Activated B cell treated with CpG ODN at 0.5 μM for 24 hours (primary cell): ENCODE measurements around the gene LYZL1. TPM values are rescaled to one million over a fixed set of nuclear protein-coding genes. Genes with fewer than 3 reads are reported as not detected.
"Not testable (repeated sequence)": the region's sequence is repeated elsewhere in the genome, so short reads cannot be mapped to it uniquely, and the experiment has no call there.

Experiments used
- ATAC-seq: fragments of 200-7000 bp; cut with Tn5 transposase; one replicate; pipeline ENCODE4 v1.10.0; 2021; ENCODE audit warnings: low read depth, mild to moderate bottlenecking, moderate library complexity
- CTCF ChIA-PET: fragments of 350-600 bp; sonication (Branson Sonifier 250); formaldehyde crosslinking; loops from one replicate; lab custom pipeline; 2021; ENCODE audit warnings: antibody characterized with exemption; lab: Charles Lee
- POLR2A ChIA-PET: fragments of 350-600 bp; sonication (Branson Sonifier 250); formaldehyde crosslinking; loops from one replicate; lab custom pipeline; 2021; ENCODE audit warnings: antibody characterized with exemption; lab: Charles Lee
- DNase-seq: peaks from one replicate; pipeline ENCODE4 v3.0.0; 2022
- H3K27ac Mint-ChIP-seq: one replicate; pipeline ENCODE4 v1.8.0; 2020; ENCODE audit warnings: mixed read lengths
- H3K27me3 Mint-ChIP-seq: one replicate; pipeline ENCODE4 v1.8.0; 2021; ENCODE audit warnings: mixed read lengths
- H3K36me3 Mint-ChIP-seq: one replicate; pipeline ENCODE4 v1.8.0; 2021; ENCODE audit warnings: low read depth, mixed read lengths
- H3K4me1 Mint-ChIP-seq: one replicate; pipeline ENCODE4 v1.8.0; 2021; ENCODE audit warnings: mixed read lengths
- H3K4me3 Mint-ChIP-seq: one replicate; pipeline ENCODE4 v1.8.0; 2020; ENCODE audit warnings: mild to moderate bottlenecking, mixed read lengths
- H3K9me3 Mint-ChIP-seq: one replicate; pipeline ENCODE4 v1.8.0; 2020; ENCODE audit warnings: mixed read lengths
- CTCF ChIP-seq: fragments of 200-600 bp; IDR thresholded peaks from one replicate; pipeline ENCODE4 v1.8.0; 2022; ENCODE audit warnings: antibody characterized with exemption, mild to moderate bottlenecking
- intact Hi-C: fragments of 100-400 bp; cut with micrococcal nuclease; formaldehyde crosslinking; loops from one replicate; pipeline ENCODE4 v1.15.1; 2024
- total RNA-seq: library from RNA; stranded (reverse); gene quantifications from 2 replicates; pipeline ENCODE4 v1.2.3, GENCODE V29; 2022

Gene LYZL1
- total RNA-seq, 1 donor from 2014 or later = not detected

DNA sequence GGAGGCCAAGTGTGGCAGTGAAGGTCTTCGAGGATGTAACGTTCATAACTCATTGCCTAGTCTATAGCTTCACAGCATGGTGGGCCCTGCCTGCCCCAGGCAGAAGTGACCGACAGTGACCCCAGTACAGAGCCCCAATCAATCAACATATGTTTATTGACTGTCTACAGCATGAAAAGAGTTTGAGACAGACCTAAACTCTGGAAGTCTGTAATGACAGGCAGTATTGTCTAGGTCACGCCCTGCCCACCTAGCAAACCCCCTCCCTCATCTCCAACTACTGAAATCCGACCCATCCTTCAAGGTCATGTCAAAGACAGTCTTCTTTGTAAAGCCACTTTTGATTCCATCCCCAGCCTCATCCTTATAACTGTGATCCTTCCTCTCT, 43.9 kb downstream of the LYZL1 start:
- H3K9me3 Mint-ChIP-seq = peaks cover 5% of the 10 kb centered on the region
- ATAC-seq (no peak), DNase-seq (no peak)
- H3K27ac Mint-ChIP-seq = no peak overlapping the region
- H3K4me3 Mint-ChIP-seq = no peak overlapping the region
- intact Hi-C loops = no loop called here
- no peak for TF ChIP-seq CTCF
- H3K36me3 Mint-ChIP-seq = no peaks in the 10 kb centered on the region
- CTCF ChIA-PET = no interaction called here
- H3K4me1 Mint-ChIP-seq = no peaks in the 10 kb centered on the region
- H3K27me3 Mint-ChIP-seq = no peaks in the 10 kb centered on the region
- POLR2A ChIA-PET = no interaction called here

DNA sequence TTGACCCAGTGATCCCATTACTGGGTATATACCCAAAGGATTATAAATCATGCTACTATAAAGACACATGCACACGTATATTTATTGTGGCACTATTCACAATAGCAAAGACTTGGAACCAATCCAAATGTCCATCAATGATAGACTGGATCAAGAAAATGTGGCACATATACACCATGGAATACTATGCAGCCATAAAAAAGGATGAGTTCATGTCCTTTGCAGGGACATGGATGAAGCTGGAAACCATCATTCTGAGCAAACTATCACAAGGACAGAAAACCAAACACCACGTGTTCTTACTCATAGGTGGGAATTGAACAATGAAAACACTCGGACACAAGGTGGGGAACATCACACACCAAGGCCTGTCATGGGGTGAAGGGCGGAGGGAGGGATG, 48.7 kb downstream of the LYZL1 start:
- H3K27me3 Mint-ChIP-seq, intact Hi-C loops, CTCF ChIA-PET, H3K36me3 Mint-ChIP-seq, POLR2A ChIA-PET, H3K4me3 Mint-ChIP-seq, H3K9me3 Mint-ChIP-seq, H3K27ac Mint-ChIP-seq, ATAC-seq, DNase-seq, H3K4me1 Mint-ChIP-seq: not testable (repeated sequence)

- intact Hi-C loops = no loop called here
- peaks cover 5% of the 10 kb centered on the region for H3K9me3 Mint-ChIP-seq
- no peak for ATAC-seq
- H3K4me1 Mint-ChIP-seq = no peaks in the 10 kb centered on the region
- H3K36me3 Mint-ChIP-seq = no peaks in the 10 kb centered on the region
- DNase-seq = no peak
- no peak overlapping the region for H3K27ac Mint-ChIP-seq
- no peaks in the 10 kb centered on the region for H3K27me3 Mint-ChIP-seq
- no peak overlapping the region for H3K4me3 Mint-ChIP-seq
- POLR2A ChIA-PET = no interaction called here
- CTCF ChIA-PET = no interaction called here
- TF ChIP-seq CTCF = no peak
These were observed 54.8 kb downstream of the LYZL1 start for GRCh38 chr10:29343607-29344038.

DNA sequence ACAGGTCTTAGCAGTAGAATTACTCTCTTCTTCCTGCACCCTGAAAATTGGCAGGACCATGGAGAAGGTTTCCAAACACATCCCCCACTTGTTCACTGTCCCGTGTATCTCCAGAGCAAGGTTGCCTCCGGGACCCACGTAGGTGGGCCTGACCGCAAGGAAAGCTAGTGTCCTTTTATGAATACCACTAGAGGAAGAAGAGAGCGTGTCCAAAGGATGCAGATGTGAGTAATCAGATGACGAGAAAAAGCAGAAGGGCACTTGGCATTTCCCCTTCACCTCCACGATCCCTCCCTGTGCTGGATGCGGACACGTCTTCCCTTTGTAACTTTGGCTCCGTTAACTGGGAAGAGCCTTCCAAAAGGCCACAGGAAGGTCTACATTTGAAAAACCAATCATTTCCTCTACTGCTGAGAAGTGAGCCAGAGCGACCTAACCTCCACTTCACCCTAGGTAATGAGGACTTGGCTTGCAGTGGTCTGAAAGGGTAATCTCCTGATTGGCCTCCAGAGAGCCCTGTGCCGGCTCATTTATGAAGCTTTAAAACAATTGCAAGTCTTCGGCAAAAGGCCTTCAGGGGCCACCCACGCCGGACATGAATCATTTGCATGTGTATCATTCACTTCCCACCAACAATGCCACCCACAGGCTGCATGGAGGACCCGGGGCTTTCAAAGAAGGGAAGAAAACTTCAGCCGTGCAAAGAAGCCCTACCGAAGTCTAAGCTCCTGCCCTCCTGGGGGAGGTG, 55.4 kb downstream of the LYZL1 start:
- H3K36me3 Mint-ChIP-seq = no peaks in the 10 kb centered on the region
- H3K4me1 Mint-ChIP-seq = no peaks in the 10 kb centered on the region
- H3K27me3 Mint-ChIP-seq = no peaks in the 10 kb centered on the region
- no peak for DNase-seq
- H3K27ac Mint-ChIP-seq = no peak overlapping the region
- H3K4me3 Mint-ChIP-seq = no peak overlapping the region
- peaks cover 5% of the 10 kb centered on the region for H3K9me3 Mint-ChIP-seq
- ChIA-PET POLR2A (no interaction called here), CTCF (no interaction called here)
- intact Hi-C loops = no loop called here
- ATAC-seq = no peak
- no peak for TF ChIP-seq CTCF

- ChIA-PET CTCF (no interaction called here), POLR2A (no interaction called here)
- no peak for DNase-seq
- ATAC-seq = no peak
- H3K4me3 Mint-ChIP-seq = no peak overlapping the region
- intact Hi-C loops = no loop called here
- H3K36me3 Mint-ChIP-seq = no peaks in the 10 kb centered on the region
- no peak overlapping the region for H3K27ac Mint-ChIP-seq
- TF ChIP-seq CTCF = no peak
- peaks cover 5% of the 10 kb centered on the region for H3K9me3 Mint-ChIP-seq
- no peaks in the 10 kb centered on the region for H3K4me1 Mint-ChIP-seq
- H3K27me3 Mint-ChIP-seq = no peaks in the 10 kb centered on the region
These were observed 56.5 kb downstream of the LYZL1 start for GRCh38 chr10:29345144-29345909.
